A673 (cell line): ENCODE results near the gene AKAP8.

ENCODE experiments used
- EZH2 ChIP-seq: fragments of 200-600 bp; sonication (generic); IDR thresholded peaks from 2 replicates; pipeline ENCODE4 v1.6.1; 2017; ENCODE audit warnings: borderline replicate concordance, low read depth, mild to moderate bottlenecking, mixed read lengths, antibody characterized with exemption, low read length; ENCODE audit not compliant: poor library complexity, severe bottlenecking
- TF ChIP-seq, protein P1 (sequence below): fragments of 300-800, 200-600 bp; sonication (generic); conservative IDR thresholded peaks from 2 replicates; pipeline ENCODE4 v1.5.1; 2017; ENCODE audit warnings: low read depth, mild to moderate bottlenecking, antibody characterized with exemption, low read length, moderate library complexity, mixed read lengths

DNA sequence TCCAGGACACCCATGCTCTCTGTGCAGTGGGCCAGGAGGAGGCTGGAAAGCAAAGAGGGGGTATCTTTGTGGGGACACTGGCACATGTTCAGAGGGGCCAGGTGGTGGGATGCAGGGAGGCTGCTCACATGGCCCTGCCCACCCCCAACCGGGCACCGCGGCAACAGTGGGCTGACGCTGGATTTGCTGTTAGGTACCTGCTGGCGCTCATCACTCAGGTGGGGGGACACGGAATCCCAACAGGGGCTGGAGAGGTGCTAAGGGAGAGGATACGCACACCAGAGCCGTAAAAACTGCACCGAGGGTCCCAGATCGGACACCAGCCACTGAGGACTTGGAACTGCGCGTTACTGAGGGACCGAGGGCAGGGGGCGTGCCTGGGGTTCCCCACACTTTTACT lies 20.0 kb upstream of the AKAP8 start:
- TF ChIP-seq, protein P1, sequence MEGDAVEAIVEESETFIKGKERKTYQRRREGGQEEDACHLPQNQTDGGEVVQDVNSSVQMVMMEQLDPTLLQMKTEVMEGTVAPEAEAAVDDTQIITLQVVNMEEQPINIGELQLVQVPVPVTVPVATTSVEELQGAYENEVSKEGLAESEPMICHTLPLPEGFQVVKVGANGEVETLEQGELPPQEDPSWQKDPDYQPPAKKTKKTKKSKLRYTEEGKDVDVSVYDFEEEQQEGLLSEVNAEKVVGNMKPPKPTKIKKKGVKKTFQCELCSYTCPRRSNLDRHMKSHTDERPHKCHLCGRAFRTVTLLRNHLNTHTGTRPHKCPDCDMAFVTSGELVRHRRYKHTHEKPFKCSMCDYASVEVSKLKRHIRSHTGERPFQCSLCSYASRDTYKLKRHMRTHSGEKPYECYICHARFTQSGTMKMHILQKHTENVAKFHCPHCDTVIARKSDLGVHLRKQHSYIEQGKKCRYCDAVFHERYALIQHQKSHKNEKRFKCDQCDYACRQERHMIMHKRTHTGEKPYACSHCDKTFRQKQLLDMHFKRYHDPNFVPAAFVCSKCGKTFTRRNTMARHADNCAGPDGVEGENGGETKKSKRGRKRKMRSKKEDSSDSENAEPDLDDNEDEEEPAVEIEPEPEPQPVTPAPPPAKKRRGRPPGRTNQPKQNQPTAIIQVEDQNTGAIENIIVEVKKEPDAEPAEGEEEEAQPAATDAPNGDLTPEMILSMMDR: no peak
- TF ChIP-seq EZH2: no peak
